ENCODE results near the gene OR11H7. TPM values are rescaled to one million over a fixed set of nuclear protein-coding genes. Genes with fewer than 3 reads are reported as not detected.

Gene OR11H7
- total RNA-seq, 2 experiments from 2014 or later, result not detected

Other genes starting within 250 kb of the OR11H7 start
- not detected for gene OR4Q2, start 226.8 kb upstream of the OR11H7 start, total RNA-seq
- gene OR4K14, start 209.7 kb upstream of the OR11H7 start, total RNA-seq, result not detected
- gene OR4K13, start 192.9 kb upstream of the OR11H7 start, total RNA-seq, result not detected
- gene OR4L1, start 168.9 kb upstream of the OR11H7 start, total RNA-seq, result not detected
- not detected for gene OR4K17, start 118.2 kb upstream of the OR11H7 start, total RNA-seq
- gene OR4N5, start 90.2 kb upstream of the OR11H7 start, total RNA-seq, result not detected
- not detected for gene OR11G2, start 38.1 kb upstream of the OR11H7 start, total RNA-seq
- gene OR11H6, start 5.3 kb upstream of the OR11H7 start, total RNA-seq, result not detected
- not detected for gene OR11H4, start 10.3 kb downstream of the OR11H7 start, total RNA-seq
- gene TTC5, start 77.0 kb downstream of the OR11H7 start, total RNA-seq, result 10 to 100 TPM in 1 of 2 experiments, 1 to 10 TPM in 1; 9.7 to 10.8 TPM
- gene CCNB1IP1, start 104.3 kb downstream of the OR11H7 start, total RNA-seq, result 10 to 100 TPM; 26.2 to 27.4 TPM
- gene PARP2, start 114.7 kb downstream of the OR11H7 start, total RNA-seq, result 10 to 100 TPM; 16.3 to 20.4 TPM
- 10 to 100 TPM; 14.3 to 17.4 TPM for gene TEP1, start 184.5 kb downstream of the OR11H7 start, total RNA-seq
- gene KLHL33, start 207.2 kb downstream of the OR11H7 start, total RNA-seq, result under 1 TPM; 0.19 to 0.31 TPM
- gene OSGEP, start 225.8 kb downstream of the OR11H7 start, total RNA-seq, result 10 to 100 TPM; 49.2 to 52.9 TPM
- 100 to 1,000 TPM; 125 to 127 TPM for gene APEX1, start 226.2 kb downstream of the OR11H7 start, total RNA-seq
- 100 to 1,000 TPM in 1 of 2 experiments, 10 to 100 TPM in 1; 83.9 to 107 TPM for gene PIP4P1, start 232.5 kb downstream of the OR11H7 start, total RNA-seq
- 10 to 100 TPM; 73.6 to 77.2 TPM for gene PNP, start 240.4 kb downstream of the OR11H7 start, total RNA-seq

Data from CD4-positive, alpha-beta T cell (primary cell).